ENCODE data around the gene CASP14. TPM values are rescaled to one million over a fixed set of nuclear protein-coding genes. Genes with fewer than 3 reads are reported as not detected.
"Not testable (repeated sequence)": the region's sequence is repeated elsewhere in the genome, so short reads cannot be mapped to it uniquely, and the experiment has no call there.

CASP14 gene, protein sequence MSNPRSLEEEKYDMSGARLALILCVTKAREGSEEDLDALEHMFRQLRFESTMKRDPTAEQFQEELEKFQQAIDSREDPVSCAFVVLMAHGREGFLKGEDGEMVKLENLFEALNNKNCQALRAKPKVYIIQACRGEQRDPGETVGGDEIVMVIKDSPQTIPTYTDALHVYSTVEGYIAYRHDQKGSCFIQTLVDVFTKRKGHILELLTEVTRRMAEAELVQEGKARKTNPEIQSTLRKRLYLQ
- polyA plus RNA-seq (ENCODE audit: insufficient read depth in 1 of 5, insufficient read length in 5 of 5, low replicate concordance in 1 of 5) = not detected
- long read RNA-seq, donor 1 = 0 reads
- long read RNA-seq, donor 2 = 0 reads
- long read RNA-seq, donor 3 = 0 reads
- long read RNA-seq, donor 4 = 0 reads
- long read RNA-seq, donor 5 = 0 reads
- long read RNA-seq, donor 6 = 0 reads
- long read RNA-seq, donor 7 = 0 reads
- long read RNA-seq, donor 8 = 0 reads

DNA sequence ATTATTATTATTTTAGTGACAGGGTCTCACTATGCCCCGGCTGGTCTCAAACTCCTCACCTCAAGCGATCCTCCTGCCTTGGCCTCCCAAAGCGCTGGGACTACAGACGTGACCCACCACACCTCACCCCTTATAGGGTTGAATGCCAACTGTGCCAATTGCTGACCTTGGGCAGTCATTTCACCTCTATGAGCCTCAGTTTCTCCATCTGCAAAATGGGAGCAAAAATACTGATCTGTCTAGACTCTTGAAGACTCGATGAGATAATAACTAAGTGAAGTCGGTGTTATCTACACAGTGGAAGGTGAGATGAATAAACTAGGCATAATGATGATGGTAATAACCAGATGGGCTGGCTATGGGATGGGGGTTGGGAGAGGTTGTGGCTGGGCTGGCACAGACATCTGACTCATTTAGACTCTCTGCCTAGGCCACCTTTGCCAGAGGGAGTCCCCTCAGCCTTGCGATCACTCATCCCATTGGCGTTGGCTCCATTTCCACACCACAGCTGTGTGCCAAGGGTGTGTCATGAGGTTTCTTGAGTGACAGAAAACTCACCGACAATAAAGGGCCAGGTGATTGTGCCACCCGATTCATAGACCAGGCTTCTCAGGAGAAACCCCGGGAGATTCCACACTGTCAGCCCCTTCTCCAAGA, at the start of gene CASP14:
Gene CASP14 (plus strand): TSS at position 596 of the 657 bp plus-strand sequence. CDS start 2,772 bp downstream, outside the sequence.
- no peak for DNase-seq

DNA sequence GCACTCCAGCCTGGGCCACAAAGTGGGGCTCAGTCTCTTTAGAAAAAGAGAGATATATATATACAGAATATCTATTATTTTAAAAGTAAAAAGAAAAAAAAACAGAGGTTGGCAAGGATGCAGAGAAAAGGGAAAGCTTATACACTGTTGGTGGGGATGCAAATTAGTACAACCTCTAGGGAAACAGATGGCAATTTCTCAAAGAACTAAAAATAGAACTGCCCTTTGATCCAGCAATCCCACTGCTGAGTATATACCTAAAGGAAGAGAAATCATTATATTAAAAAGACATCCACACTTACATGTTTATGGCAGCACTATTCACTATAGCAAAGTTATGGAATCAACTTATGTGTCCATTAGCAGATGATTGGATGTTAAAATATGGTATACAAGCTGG, 41.0 kb upstream of the CASP14 start:
- no peak for DNase-seq

DNA sequence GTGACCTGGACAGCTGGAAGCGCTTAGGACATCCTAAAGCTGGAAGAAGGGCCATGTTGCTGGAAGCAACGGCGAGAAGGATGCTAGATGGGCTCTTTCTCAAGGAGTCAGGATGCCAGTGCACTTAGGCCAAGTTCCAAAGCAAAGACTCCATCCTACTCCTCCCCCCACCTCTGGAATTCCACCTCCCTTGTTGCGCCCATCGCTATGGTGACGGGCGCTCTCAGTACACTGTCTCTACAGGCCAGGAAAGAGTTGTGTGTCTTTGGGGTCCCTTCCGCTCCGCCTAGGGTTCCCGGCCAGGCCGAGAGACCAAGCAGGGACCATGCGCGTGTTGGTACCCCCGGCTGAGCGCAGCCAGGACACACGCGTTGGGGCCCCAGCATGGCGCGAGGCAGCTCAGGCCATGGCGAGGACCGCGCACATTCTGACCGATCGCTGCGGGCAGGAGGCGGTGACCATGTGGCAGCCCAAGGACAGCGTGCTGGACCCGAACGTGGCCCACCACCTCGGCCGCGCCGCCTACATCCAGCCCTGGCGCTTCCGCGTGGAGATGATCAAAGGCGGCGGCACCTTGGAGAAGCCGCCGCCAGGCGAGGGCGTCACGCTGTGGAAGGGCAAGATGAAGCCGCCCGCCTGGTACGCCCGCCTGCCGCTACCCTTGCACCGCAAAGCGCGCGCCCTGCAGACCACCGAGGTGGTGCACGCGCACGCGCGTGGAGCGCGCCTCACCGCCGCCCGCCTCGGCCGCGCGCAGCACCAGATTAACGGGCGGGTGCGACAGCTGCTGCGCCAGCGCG, 38.6 kb upstream of the CASP14 start:
- DNase-seq = no peak

DNA sequence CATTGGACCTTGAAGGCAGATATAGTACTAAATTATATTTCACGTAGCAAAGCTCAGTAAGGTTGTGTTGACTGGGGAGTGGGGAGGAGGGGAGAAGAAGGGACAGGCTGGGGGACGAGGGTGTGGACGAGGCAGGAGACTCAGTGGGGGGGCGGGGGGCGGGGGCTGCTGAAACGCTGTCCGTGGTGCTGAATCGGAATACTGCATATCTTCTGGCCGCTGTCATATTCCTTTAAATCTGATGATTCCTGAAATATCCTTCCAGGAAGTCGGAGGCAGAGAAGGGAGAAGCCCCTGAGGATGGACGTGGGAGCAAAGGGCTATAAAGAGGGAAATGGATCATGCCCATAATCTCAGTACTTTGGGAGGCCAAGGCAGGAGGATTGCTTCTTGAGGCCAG, 34.7 kb upstream of the CASP14 start:
- no peak for DNase-seq

DNA sequence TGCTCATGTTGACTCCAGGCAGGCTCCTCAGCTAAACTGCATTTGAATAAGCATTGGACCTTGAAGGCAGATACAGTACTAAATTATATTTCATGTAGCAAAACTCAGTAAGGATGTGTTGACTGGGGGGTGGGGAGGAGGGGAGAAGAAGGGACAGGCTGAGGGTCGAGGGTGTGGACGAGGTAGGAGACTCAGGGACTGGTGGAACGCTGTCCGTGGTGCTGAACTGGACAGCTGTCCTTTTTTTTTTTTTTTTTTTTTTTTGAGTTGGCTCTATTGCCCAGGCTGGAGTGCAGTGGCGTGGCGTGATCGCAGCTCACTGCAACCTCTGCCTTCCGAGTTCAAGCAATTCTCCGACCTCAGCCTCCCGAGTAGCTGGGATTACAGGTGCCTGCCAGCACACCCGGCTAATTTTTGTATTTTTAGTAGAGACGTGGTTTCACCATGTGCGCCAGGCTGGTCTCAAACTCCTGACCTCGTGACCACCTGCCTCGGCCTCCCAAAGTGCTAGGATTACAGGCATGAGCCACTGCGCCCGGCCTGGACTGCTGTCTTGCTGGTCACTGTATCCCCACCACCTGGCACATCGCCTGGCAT, 33.2 kb upstream of the CASP14 start:
- peak in 1 of 2 donors; percentile 31 for DNase-seq

DNA sequence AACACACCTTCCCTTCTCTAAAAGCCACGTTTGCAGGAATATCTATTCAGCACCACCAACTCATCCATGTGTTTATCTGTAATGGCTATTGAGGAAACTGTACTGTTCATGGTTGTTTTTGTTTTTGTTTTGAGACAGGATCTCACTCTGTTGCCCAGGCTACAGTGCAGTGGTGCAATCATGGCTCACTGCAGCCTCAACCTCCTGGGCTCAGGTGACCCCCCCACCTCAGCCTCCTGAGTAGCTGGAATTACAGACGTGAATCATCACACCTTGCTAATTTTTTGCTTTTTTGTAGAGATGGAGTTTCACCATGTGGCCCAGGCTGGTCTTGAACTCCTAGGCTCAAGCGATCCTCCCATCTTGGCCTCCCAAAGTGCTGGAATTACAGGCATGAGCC, 30.4 kb upstream of the CASP14 start:
- DNase-seq = not testable (repeated sequence)

DNA sequence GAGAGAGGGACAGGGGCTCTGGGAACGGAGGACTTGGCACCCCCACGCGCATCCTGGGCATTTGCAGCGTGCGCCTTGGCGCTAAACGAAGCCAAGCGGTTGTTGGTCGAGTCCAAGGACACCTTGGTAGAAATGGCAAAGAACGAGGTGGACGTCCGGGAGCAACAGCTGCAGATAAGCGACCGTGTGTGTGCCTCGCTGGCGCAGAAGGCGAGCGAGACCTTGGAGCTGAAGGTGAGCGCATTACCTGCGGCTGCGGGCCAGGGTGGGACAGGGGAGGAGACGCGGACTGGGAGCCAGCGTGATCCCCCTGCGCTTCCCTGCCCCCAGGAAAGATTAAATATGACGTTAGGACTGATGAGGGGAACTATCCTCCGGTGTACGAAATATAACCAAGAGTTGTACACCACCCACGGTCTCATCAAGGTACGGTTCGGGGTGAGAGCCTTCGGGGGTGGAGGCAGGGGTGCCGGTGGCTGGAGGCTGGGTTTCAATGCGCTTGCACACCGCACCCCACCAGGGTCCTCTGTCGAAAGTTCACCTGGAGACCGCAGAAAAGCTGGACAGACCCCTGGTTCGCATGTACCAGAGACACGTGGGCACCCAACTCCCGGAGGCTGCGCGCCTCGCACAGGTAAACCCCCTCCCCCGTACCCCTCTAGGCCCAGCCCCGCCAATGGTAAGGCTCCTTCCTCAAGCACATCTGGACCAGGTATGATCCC, 27.8 kb upstream of the CASP14 start:
- no peak for DNase-seq

DNA sequence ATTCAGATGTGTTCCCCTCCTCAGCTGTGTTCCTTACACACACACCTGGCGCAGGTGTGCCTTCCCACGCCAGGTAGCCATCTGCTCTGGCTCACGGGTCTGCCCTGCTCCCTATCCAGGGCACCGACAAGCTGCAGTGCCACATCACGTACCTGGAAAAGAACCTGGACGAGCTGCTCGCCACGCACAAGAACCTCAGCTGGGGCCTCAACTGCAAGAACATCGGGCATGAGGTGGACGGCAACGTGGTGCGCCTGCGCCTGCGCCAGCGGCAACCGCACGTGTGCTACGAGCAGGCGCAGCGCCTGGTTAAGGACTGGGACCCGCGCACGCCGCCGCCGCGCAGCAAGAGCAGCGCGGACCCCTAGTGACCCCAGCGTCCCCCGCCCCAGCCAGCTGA, 26.5 kb upstream of the CASP14 start:
- no peak for DNase-seq

DNA sequence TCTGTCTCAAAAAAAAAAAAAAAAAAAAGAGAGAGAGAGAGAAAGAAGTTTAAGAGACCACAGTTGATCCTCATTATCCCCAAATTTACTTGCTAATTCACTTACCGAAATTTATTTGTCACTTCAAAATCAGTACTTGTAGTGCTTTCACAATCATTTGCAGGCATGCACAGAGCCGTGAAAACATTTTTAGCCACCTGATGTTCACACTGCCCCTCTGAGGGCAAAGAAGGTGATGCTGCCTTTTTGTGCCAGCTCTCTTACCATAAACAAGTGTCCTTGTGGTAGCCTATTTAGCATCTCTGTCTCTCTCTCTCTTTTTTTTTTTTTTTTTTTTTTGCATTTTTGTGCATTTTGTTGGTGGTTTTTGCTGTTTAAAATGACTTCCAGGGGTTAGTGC, 24.1 kb upstream of the CASP14 start:
- DNase-seq = no peak

DNA sequence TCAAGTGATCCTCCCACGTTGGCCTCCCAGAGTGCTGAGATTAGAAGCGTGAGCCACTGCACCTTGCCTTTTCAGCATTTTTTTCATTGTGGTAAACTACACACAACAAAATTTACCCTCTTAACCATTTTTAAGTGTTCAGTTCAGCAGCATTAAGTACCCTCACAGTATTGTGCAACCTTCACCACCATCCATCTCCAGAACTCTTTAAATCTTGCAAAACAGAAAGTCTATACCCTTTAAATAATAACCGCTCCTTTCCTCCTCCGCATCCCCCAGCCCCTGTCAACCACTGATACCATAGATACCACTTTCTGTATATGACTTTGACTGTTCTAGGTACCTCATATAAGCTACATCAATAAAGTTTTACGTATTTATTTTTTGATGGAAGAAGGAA, 20.8 kb upstream of the CASP14 start:
- no peak for DNase-seq

DNA sequence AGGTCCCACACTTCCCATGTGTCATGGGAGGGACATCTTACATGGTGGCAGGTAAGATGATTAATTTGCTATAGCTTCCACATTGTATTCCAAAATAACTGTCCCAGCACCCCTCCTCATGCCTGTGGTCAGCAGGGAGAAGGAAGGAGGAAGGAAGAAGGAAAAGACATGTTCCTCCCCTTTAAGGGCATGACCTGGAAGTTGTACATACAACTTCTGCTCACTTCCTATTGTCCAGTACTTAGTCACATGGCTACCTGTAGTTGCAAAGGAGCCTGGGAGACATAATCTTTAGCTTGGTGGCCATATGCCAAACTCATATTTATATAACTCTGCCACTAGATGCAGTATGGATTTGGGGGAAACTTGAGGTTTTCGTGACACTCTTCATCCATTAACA, 17.6 kb upstream of the CASP14 start:
- no peak for DNase-seq

DNA sequence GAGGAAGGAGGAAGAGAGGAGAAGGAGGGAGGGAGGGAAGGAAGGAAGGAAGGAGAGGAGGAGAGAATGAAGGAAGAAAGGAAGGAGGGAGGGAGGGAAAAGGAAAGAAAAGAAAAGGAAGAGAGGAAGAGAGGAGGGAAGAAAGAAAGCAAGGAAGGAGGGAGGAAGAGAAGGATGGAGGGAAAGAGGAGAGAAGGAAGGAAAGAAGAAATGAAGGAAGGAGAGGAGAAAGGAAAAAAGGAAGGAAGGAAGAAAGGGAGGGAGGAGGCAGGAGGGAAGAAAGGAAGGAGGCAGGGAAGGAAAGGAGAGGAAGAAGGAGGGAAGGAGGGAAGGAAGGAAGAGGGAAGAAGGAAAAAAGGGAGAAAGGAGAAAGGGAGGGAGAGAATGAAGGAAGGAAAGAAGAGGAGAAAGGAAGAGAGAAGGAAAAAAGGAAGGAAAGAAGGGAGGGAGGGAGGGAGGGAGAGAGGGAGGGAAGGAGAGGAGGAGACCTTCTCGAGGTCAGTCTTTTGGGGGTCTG, 13.4 kb upstream of the CASP14 start:
- DNase-seq = no peak

DNA sequence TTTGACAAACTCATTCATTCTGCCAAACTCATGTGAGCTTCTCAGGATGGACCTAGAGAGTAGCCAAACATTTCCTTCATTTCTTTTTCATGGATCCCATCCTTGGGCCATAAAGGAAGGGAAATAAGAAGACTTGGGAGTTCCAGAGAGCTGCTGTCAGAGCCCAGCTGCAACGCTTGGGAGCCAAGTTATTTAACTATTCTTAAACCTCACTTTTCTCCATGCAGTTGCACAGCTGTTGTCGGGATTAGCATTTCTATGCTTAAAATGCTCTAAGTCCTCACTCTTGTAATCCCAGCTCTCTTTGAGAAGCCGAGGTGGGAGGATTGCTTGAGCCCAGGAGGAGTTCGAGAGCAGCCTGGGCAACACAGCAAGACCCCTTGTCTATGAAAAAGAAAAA, 11.7 kb upstream of the CASP14 start:
- DNase-seq = peak; percentile 11 to 15

DNA sequence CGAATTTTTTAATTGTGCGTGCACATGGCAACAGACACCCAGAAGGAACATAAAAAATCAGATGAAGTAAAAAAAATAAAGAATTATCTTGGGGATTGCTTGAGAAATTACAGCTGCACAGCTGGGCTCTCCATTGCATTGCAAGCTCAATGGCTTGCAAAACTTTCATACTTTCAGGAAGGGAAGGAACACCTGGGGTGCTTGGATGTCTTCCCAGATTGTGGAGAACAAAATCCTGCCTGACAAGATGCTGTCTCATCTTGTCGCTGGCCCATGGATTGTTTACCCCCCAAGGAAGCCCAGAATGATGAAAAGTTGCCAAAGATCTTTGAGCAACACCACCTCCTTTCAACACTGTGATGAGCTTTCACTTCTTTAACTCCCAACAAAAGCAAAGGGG, 11.0 kb upstream of the CASP14 start:
- no peak for DNase-seq

DNA sequence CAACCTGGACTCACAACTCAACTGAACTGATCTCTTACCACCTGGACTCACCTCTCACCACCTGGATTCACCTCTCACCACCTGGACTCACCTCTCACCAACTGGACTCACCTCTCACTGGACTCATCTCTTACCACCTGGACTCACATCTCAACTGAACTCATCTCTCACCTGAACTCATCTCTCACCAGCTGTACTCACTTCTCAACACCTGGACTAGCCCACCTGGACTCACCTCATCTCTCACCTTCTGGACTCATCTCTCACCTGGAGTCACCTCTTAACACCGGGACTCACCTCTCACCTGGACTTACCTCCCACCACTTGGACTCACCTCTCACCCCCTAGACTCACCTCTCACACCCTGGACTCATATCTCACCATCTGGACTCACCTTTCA, 7.3 kb upstream of the CASP14 start:
- DNase-seq = no peak

DNA sequence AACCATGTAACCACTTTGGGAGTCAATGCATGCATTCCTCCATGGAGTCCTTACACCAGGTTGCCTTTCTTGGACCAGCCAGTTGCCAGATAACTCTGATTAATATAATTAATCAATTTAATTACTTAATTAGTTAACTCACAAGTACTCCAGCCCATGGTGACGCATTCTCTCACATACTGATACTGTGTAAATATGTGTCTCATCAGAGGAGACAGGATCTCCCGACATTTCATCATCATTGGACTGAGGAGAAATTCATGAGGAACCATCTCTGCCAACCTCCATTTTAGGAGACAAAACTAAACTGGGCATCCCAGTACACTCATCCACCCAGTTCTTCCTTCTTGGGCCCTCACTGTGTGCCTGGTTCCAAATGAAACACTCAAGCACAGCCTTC, 6.5 kb upstream of the CASP14 start:
- no peak for DNase-seq

DNA sequence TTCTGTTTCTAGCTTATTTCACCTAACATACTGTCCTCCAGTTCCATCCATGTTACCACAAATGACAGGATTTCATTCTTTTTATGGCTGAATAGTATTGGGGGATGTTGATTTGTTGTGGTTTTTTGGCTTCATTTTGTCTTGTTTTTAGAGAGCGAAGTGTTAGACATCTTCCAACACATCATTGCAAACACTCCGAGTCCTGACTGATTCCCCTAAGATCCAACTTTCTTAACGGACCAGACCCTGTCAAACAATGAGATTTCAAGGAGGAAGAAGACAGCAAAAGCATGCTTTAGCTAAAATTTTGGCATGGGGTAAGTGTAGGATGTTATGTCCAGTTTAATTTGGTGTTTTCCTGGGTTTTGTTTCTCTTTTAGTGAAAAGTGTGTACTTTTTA, 3.8 kb upstream of the CASP14 start:
- peak; percentile 47 to 74 for DNase-seq

DNA sequence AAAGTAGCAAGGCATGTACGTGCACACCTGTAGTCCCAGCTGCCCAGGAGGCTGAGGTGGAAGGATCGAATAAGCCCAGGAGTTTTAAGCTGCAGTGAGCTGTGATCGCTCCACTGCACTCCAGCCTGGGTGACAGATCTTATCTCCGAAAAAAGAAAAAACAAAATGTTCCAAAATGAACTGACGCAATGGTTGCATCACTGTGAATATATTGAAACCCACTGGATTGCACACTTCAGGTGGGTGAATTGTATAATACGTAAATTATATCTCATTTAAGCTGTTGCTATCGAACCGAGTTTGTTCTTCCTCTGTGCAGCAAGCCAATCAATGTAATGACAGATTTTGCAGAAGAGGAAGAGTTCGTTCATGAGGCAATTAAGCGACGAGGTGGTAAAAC, 1.6 kb upstream of the CASP14 start:
- no peak for DNase-seq

DNA sequence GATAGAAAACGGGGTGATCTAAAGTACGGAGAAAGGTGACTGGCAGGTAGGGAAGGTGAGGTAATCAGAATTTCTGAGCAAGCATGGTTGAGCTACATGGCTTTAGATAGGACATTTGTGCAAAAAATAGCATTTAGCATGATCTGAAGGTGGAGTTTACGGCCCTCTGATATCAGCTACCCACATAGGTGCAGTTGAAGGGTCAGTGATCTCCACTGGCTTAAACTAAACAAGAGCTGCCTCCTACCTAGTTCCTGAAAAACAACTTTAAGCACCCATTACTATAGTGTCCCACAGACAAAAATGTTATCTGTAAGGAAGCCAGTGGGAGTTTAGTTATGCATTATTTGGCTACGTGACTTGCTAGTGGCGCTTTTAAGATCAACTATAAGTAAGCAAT, 1.2 kb upstream of the CASP14 start:
- DNase-seq = no peak

DNA sequence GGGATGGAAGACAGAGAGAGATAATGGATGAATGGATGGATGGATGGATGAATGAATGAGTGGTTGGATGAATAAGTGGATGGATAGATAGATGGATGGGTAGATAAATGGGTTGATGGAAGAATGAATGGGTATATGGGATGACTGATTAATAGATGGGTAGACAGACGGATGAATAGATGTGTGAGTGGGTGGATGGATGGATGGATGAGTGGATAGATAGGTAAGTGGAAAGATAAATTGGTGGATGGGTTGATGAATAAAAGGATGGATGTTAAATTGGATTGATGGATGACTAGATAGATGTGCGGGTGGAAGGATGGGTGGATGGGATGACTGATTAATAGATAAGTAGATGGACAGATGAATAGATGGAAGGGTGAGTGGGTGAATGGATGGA, 1.4 kb downstream of the CASP14 start:
- DNase-seq = no peak

DNA sequence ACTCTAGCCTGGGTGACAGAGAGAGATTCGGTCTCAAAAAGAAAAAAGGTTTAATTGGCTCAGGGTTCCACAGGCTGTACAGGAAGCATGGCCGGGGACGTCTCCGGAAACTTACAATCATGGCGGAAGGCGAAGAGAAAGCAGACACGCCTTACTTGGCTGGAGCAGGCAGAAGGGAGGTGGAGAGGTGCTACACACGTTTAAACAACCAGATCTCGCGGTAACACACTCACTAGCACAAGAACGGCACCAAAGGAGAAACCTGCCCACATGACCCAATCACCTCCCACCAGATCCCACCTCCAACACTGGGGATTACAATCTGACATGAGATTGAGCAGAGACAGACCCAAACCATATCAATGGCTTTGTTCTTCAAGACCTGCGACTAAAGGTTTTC, 12.8 kb downstream of the CASP14 start:
- DNase-seq = no peak
